PC-3 (cell line): Measurements from ENCODE around the gene PIH1D1.

ENCODE experiments used
- CTCF ChIP-seq: fragments of 300-600 bp; sonication (generic); conservative IDR thresholded peaks from 2 replicates; pipeline ENCODE4 v1.5.1; 2017; ENCODE audit warnings: antibody characterized with exemption, low read depth, mild to moderate bottlenecking, low read length
- EZH2 ChIP-seq: fragments of 300-600 bp; sonication (generic); IDR thresholded peaks from one replicate; pipeline ENCODE4 v1.6.1; 2017; ENCODE audit warnings: antibody characterized with exemption, mild to moderate bottlenecking, low read length; ENCODE audit not compliant: unreplicated experiment
- EZH2phosphoT487 ChIP-seq: fragments of 300-600 bp; sonication (generic); IDR thresholded peaks from 2 replicates; pipeline ENCODE4 v1.6.1; 2018; ENCODE audit warnings: mild to moderate bottlenecking, antibody characterized with exemption, low read length, borderline replicate concordance

DNA sequence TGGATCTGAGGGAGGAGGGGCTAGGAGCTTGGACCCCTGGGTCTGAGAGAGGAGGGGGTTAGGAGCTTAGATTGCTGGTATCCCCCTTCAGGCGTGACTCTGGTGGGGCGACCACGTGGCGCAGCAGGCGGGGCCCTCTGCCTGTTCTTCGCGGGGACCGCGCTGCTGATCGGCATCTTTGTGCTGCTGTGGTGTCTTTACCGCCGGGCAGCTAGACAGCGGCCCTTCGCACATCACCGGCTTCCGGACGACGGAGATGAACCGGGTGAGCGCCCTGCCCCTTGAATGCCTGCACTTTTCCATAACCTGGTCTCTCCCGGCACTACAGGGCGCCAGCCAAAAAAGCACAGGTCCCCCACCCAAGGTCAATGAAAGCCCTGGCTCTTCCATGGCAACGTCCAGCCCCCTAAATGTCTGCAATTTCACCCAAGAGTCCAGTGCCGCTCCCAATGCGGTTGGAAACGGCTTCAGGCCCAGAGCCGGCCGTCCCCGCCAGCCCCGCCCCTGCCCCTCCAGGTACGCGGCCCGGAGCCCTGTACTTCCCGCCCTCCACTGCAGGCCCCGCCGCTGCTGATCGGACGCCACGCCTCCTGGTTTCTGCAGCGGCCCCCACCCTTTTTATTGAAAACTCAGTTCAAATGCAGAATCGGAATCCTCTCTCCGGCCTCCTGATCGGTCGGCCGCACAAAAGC is 23.6 kb downstream of the PIH1D1 start:
- TF ChIP-seq CTCF = no peak
- no peak for TF ChIP-seq EZH2
- TF ChIP-seq EZH2phosphoT487 = no peak
